ENCODE measurements around the gene TNFRSF19.
"Not testable (repeated sequence)": the region's sequence is repeated elsewhere in the genome, so short reads cannot be mapped to it uniquely, and the experiment has no call there.

TNFRSF19 gene

GRCh38 chr13:23656637-23657371 lies 86.6 kb downstream of the TNFRSF19 start:
- peak; percentile 43 for DNase-seq

- no peak for DNase-seq
Observed at GRCh38 chr13:23658929-23659541, 88.8 kb downstream of the TNFRSF19 start.

DNA sequence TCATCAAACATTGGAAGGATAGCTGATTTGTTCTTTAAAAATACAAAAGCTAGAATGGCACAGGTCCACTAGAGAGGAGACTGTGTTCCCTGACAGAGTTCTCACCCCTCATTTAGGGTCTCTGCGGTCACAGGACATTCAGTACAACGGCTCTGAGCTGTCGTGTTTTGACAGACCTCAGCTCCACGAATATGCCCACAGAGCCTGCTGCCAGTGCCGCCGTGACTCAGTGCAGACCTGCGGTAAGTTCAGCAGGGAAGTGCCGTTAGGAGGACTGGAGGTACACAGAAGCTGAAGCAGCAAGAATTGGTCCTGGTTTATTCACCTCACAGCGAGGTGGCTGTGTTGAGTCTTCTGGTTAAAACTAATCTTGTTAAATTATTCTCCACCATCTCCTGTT lies 90.0 kb downstream of the TNFRSF19 start:
- DNase-seq = no peak

- no peak for DNase-seq
Observed at GRCh38 chr13:23666582-23666981, 96.4 kb downstream of the TNFRSF19 start.

- no peak for DNase-seq
Observed at GRCh38 chr13:23667750-23668149, 97.5 kb downstream of the TNFRSF19 start.

GRCh38 chr13:23668562-23668961 lies 98.3 kb downstream of the TNFRSF19 start:
- peak; percentile 78 for DNase-seq

GRCh38 chr13:23670793-23671192 lies 100.6 kb downstream of the TNFRSF19 start:
- DNase-seq = no peak

DNA sequence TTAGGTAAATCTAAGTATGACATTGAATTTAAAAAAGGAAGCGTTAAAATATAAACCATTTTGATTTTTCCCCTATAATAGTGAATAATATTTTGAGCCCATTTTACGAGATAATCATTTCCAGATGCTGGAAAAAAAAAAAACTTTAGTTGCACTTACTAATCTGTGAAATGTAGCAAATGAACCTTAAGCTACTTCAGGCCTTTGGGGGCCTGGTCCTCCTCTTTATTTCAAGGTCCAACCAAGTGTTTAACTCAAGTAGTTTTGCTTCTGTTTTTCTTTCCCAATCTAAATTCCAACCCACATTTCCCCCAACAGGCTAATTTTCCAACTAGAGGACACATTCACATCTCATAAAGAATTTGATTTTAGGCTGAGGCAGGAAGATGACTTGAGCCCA lies 101.2 kb downstream of the TNFRSF19 start:
- DNase-seq = peak; percentile 48

DNA sequence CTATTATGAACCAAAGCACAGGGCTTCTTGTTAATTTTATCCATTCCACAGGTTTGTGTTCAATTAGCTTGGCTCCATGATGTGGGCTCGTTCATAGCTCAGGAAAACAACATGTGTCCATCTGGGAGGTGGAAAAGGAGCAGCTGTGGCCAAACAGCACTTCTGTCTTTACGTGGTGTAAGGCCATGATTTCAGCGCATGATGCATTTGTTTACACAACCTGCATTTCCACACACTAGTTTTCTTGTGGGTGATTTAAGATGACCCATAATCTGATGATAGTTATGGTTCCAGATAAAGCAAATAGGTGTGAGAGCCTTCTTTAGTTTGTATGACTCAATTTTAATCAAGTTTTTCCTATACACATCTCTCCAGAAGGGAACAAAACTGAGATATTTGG lies 101.7 kb downstream of the TNFRSF19 start:
- no peak for DNase-seq

DNA sequence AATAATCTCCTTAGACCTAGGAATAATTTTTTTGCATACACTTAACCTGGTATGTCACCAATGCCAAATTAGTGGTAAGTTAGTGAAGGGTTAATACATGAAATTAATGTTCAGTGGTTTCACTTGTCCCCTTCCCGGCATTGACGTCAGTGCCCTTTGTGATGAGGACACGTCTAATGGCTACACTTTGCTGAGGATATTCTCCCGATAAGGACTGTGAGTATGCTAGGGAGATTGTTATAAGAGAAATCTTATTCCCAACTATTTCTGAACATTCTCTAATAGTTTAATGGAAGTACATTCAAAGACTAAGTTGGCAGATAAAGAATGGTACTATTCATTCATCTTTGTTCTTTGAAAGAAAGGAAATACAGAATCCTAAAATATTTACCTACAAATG lies 102.4 kb downstream of the TNFRSF19 start:
- no peak for DNase-seq

GRCh38 chr13:23673354-23673753 lies 103.1 kb downstream of the TNFRSF19 start:
- DNase-seq = peak; percentile 93

DNA sequence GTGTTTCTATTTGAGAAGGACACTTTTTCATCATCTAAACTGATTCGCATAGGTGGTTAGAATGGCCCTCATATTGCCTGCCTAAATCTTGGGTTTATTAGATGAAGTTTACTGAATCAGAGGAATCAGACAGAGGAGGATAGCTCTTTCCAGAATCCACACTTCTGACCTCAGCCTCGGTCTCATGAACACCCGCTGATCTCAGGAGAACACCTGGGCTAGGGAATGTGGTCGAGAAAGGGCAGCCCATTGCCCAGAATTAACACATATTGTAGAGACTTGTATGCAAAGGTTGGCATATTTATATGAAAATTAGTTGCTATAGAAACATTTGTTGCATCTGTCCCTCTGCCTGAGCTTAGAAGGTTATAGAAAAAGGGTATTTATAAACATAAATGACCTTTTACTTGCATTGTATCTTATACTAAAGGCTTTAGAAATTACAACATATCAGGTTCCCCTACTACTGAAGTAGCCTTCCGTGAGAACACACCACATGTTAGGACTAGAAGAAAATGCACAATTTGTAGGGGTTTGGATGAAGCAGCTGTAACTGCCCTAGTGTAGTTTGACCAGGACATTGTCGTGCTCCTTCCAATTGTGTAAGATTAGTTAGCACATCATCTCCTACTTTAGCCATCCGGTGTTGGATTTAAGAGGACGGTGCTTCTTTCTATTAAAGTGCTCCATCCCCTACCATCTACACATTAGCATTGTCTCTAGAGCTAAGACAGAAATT lies 103.8 kb downstream of the TNFRSF19 start:
- DNase-seq = no peak

- DNase-seq = peak; percentile 93
Observed at GRCh38 chr13:23674795-23675640, 104.8 kb downstream of the TNFRSF19 start.

- not testable (repeated sequence) for DNase-seq
Observed at GRCh38 chr13:23677679-23678288, 107.6 kb downstream of the TNFRSF19 start.

DNA sequence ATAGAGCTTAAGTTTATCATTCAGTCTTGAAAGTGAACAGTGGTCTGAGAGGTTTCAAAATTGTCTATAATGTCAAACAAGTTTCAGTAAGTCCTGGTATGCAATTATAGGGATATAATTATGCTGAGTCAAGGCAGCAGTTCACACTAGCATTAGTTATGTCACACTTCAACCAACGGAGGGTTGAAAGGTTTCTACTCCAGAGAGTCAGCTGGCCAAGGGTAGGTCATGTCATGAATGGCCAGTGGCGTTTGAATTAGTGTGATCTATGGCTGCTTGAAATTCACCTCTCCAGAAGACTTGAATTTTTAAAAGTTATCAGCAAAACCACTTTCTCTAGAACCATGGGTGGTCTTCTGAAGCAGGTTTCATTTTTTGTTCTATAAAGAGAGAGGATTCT lies 108.6 kb downstream of the TNFRSF19 start:
- no peak for DNase-seq

DNA sequence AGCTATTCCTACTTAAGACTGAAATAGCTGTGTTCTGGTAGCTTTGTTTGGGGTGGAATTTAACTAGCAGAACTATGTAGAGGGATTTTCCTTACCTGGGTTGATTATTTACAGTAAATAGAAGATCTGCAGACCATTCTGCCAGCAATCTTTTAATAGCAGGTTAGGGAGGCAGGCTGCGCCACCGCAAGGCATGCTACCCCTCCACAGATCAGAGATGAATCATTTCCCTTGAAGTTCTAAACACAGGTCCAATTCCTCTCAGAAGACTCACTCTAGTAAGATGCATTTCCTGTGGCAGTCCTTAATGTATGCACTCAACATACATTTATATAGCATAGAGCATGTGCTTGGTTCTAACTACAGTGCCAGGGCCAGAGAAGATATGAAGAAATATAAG lies 109.0 kb downstream of the TNFRSF19 start:
- peak; percentile 67 for DNase-seq

- no peak for DNase-seq
Observed at GRCh38 chr13:23680845-23681669, 110.8 kb downstream of the TNFRSF19 start.

DNA sequence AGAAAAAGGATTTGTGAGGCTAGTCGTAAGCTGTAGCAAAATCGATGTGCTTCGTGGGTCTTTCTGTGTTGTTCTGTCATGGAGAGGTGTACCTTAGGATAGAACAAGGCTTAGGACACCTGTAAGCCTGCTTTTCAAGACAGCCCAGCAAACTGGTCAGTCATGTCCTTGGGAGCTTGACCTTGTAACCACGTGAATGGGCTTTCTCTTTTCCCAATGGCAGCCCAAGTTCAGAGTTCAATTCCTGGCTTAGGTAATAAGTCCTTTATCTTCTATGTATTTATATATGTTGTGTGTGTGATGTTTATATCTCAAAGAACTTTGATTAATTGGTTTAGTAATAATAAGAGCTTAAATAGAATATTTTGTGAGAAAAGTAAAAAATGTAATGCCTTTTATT lies 112.9 kb downstream of the TNFRSF19 start:
- no peak for DNase-seq

DNA sequence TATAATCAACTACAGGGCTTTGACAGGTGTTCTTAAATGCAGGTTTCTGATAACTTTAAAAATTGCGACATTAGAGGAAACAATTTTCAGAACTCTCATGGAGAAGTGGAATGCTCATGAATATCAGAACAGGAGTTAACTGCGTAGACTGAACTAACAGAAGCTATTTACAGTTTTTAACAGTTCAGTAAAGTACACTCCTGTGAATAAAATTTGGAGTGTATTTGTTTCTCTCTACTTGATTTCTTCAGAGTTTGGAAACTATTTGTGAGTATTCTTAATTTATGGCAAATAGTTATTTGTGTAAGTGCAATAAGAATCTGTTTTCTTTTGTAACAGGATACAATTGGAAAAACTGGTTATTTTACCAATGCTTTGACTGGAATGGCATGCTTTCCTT lies 114.4 kb downstream of the TNFRSF19 start:
- no peak for DNase-seq

DNA sequence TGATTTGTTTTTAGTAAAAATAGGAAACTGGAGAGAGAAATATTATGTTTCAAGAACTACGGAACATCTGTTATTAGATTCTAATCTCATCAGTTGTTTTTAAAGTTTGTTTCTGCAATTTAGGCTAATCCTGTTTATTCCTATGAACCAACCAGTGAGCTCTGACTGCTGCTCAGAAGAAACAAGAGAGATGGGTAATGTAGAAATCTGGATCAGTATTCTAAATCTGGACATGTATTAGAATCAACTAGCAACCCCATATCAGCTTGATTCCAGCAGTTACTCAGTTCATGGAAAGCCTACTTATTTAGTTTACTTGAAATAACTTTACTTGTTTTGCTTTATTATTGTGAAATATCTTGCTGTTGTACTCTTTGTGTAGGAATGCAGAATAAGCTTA lies 115.2 kb downstream of the TNFRSF19 start:
- no peak for DNase-seq

- no peak for DNase-seq
Observed at GRCh38 chr13:23686948-23687347, 116.7 kb downstream of the TNFRSF19 start.
